Tibial nerve (tissue), 4 donors: Measurements from ENCODE around the gene C1orf50. TPM values are rescaled to one million over a fixed set of nuclear protein-coding genes. Genes with fewer than 3 reads are reported as not detected.

Experiments used
- DNase-seq, 2 donors: peaks; one replicate each; pipeline ENCODE4 v3.0.0-alpha.2; 2019; ENCODE audit warnings: low spot score in 2 of 2
- H3K27ac ChIP-seq, 4 donors: fragments of 200-600 bp; sonication (generic) in 3 of 4; one replicate each; pipeline ENCODE4 v1.5.1; 2017 to 2019; ENCODE audit warnings: mild to moderate bottlenecking in 1 of 4
- H3K27me3 ChIP-seq, 2 donors: fragments of 200-600 bp; sonication (generic) in 1 of 2; one replicate each; pipeline versions ENCODE4 v1.5.1 to v1.6.0; 2017 to 2019
- H3K36me3 ChIP-seq, 3 donors: fragments of 200-600 bp; sonication (generic); one replicate each; pipeline ENCODE4 v1.5.1; 2018 to 2019
- H3K4me1 ChIP-seq, 4 donors: fragments of 200-600 bp; sonication (generic) in 3 of 4; one replicate each; pipeline ENCODE4 v1.5.1; 2017 to 2019
- H3K4me3 ChIP-seq, 4 donors: fragments of 200-600 bp; sonication (generic) in 3 of 4; one replicate each; pipeline ENCODE4 v1.5.1; 2017 to 2019; ENCODE audit warnings: mild to moderate bottlenecking in 1 of 4, moderate library complexity in 1 of 4
- H3K9me3 ChIP-seq, 4 donors: fragments of 200-600 bp; sonication (generic) in 3 of 4; one replicate each; pipeline ENCODE4 v1.5.1; 2017 to 2019
- EP300 ChIP-seq, 2 donors: sonication (generic); formaldehyde crosslinking; IDR thresholded peaks; one replicate each; pipeline ENCODE4 v1.6.1; 2017; ENCODE audit warnings: antibody characterized with exemption in 2 of 2, mild to moderate bottlenecking in 1 of 2
- POLR2A ChIP-seq, 2 donors: fragments of 450-650 bp; IDR thresholded peaks; one replicate each; pipeline ENCODE4 v1.6.1; 2017; ENCODE audit warnings: antibody characterized with exemption in 2 of 2, mild to moderate bottlenecking in 2 of 2, moderate library complexity in 2 of 2
- WGBS, 2 donors: methylation state at CpG; one replicate each; pipeline ENCODE4 v1.1.5; 2018; 5-methylcytosine and 5-hydroxymethylcytosine counted together
- total RNA-seq, 4 donors: library from RNA; depleted of rRNA; stranded (reverse); fragments of >200 nt; gene quantifications; one replicate each; pipeline ENCODE4 v1.1.0, GENCODE V29; 2016
- TF ChIP-seq, protein P1 (sequence below), 5 experiments: fragments of 200-600 bp in 3 of 5; fragments of 450-650 bp in 2 of 5; sonication (generic) in 3 of 5; IDR thresholded peaks; one replicate each; pipeline ENCODE4 v1.5.1; 2016 to 2019; ENCODE audit warnings: antibody characterized with exemption in 5 of 5, mild to moderate bottlenecking in 3 of 5, moderate library complexity in 2 of 5

The C1orf50 gene
- total RNA-seq, 4 donors from 2014 or later = 3.0 to 8.4 (median 3.5) TPM

DNA sequence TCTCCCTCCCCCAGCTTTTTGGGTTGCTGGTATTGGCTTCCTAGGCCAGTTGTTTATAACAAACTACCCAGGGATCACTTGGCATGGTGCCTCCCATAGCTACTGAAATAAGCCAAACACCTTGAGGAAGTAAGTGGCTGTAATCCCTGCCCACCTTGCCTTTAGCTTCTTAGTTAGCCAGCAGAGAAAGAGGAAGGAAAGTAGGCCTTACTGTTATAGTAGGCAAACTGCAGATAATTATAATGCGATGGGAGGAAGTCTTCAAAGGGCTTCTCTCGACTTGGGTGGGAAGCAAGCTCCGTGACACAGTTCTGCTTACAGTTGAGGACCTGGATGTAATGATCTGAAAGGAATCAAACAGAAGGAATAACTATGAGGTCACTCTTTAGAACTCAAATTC lies 8.4 kb upstream of the C1orf50 start:
- no peak overlapping the region for H3K4me3 ChIP-seq
- H3K9me3 ChIP-seq = no peaks in the 10 kb centered on the region
- peak overlapping the region in 1 of 4 donors; percentile 11 for H3K27ac ChIP-seq
- no peak for DNase-seq
- WGBS, 2 donors = 60 to 66% methylated on average over 3 of the region's 3 CpGs
- peaks cover 5 to 85% (median 25%) of the 10 kb centered on the region in 3 donors for H3K36me3 ChIP-seq
- peaks cover 0 to 37% (median 4%) of the 10 kb centered on the region in 4 donors for H3K4me1 ChIP-seq
- TF ChIP-seq POLR2A (IDR thresholded peaks at IDR 0.05) (no peak), EP300 (IDR thresholded peaks at IDR 0.05) (no peak)
- TF ChIP-seq, protein P1, sequence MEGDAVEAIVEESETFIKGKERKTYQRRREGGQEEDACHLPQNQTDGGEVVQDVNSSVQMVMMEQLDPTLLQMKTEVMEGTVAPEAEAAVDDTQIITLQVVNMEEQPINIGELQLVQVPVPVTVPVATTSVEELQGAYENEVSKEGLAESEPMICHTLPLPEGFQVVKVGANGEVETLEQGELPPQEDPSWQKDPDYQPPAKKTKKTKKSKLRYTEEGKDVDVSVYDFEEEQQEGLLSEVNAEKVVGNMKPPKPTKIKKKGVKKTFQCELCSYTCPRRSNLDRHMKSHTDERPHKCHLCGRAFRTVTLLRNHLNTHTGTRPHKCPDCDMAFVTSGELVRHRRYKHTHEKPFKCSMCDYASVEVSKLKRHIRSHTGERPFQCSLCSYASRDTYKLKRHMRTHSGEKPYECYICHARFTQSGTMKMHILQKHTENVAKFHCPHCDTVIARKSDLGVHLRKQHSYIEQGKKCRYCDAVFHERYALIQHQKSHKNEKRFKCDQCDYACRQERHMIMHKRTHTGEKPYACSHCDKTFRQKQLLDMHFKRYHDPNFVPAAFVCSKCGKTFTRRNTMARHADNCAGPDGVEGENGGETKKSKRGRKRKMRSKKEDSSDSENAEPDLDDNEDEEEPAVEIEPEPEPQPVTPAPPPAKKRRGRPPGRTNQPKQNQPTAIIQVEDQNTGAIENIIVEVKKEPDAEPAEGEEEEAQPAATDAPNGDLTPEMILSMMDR (IDR thresholded peaks at IDR 0.05) = no peak
- H3K27me3 ChIP-seq = no peaks in the 10 kb centered on the region

DNA sequence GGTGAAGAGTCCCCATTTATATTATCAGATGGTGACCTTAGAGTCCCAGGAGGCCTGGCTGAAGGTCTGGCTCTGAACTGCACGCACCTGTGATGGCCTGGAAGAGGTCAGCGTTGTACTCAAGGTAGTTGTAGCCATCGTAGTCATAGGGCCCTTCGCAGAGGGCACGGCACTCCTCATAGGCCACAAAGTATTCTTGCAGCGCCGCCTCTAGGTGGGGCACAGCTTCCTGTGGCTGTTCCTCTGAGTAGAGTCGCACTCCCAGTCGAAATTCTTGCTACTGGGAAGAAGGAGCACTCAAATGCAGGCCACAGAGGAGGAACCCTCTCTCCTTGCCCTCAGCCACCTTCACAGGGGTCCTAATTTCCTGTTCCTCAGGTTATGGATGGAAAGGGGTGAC lies 7.9 kb upstream of the C1orf50 start:
- H3K36me3 ChIP-seq = peaks cover 4 to 80% (median 23%) of the 10 kb centered on the region in 3 donors

DNA sequence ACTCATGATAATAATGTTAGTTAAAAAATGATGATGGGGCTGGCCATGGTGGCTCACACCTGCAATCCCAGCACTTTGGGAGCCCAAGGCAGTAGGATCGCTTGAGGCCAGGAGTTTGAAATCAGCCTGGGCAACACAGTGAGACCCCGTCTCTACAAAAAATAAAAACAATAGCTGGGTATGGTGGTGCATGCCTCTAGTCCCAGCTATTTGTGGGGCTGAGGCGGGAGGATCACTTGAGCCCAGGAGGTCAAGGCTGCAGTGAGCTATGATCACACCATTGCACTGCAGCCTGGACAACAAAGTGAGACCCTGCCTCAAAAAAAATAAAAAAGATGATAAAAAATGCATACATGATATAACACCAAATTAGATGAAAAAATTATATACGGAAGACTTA lies 5.5 kb upstream of the C1orf50 start:
- H3K36me3 ChIP-seq = peaks cover 0 to 56% (median 12%) of the 10 kb centered on the region in 3 donors
- H3K27ac ChIP-seq = no peak overlapping the region
- peaks cover 0 to 53% (median 20%) of the 10 kb centered on the region in 4 donors for H3K4me1 ChIP-seq
- no peak for DNase-seq
- TF ChIP-seq, protein P1 (IDR thresholded peaks at IDR 0.05) = no peak
- TF ChIP-seq POLR2A (IDR thresholded peaks at IDR 0.05) (no peak), EP300 (IDR thresholded peaks at IDR 0.05) (no peak)
- no peaks in the 10 kb centered on the region for H3K9me3 ChIP-seq
- WGBS, 2 donors = 95 to 96% methylated on average over 4 of the region's 4 CpGs
- H3K4me3 ChIP-seq = no peak overlapping the region
- no peaks in the 10 kb centered on the region for H3K27me3 ChIP-seq

More for the DNA sequence above, 7.9 kb upstream of the C1orf50 start:
- Histone ChIP-seq H3K4me3 (no peak overlapping the region), H3K27ac (peak overlapping the region in 2 of 4 donors; percentile 11), H3K9me3 (no peaks in the 10 kb centered on the region), H3K27me3 (no peaks in the 10 kb centered on the region), H3K4me1 (peaks cover 0 to 42% (median 6%) of the 10 kb centered on the region in 4 donors)
- DNase-seq = no peak
- 60 to 71% methylated on average over 8 to 9 of the region's 9 CpGs for WGBS, 2 donors
- TF ChIP-seq POLR2A (IDR thresholded peaks at IDR 0.05) (no peak), EP300 (IDR thresholded peaks at IDR 0.05) (no peak)
- TF ChIP-seq, protein P1 (IDR thresholded peaks at IDR 0.05) = no peak

DNA sequence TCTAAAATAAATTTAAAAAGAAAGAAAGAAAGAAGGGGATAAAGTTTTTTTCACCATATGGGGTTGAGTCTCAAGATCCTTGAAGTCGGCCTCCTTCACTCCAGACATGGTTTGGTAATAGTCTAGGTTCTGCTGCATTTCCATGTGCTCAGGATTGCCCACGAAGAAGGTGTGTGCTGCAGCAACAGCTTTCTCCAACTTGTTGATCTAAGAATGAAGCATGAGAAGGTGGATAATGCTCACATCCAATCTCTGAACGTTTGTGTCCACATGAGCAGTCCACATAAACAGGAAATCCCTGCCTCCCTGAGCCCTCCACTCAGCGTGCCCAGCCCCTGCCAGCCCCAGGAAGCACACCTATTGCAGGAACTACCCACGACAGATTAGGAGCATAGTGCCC lies 4.8 kb upstream of the C1orf50 start:
- DNase-seq = no peak
- 50 to 51% methylated on average over 5 of the region's 5 CpGs for WGBS, 2 donors
- Histone ChIP-seq H3K36me3 (peaks cover 0 to 49% (median 12%) of the 10 kb centered on the region in 3 donors), H3K9me3 (no peaks in the 10 kb centered on the region), H3K27ac (peak overlapping the region in 2 of 4 donors; percentile 38 to 60), H3K4me3 (no peak overlapping the region), H3K4me1 (peaks cover 0 to 48% (median 20%) of the 10 kb centered on the region in 4 donors), H3K27me3 (no peaks in the 10 kb centered on the region)
- TF ChIP-seq, protein P1 (IDR thresholded peaks at IDR 0.05) = no peak
- TF ChIP-seq POLR2A (IDR thresholded peaks at IDR 0.05) (no peak), EP300 (IDR thresholded peaks at IDR 0.05) (no peak)

DNA sequence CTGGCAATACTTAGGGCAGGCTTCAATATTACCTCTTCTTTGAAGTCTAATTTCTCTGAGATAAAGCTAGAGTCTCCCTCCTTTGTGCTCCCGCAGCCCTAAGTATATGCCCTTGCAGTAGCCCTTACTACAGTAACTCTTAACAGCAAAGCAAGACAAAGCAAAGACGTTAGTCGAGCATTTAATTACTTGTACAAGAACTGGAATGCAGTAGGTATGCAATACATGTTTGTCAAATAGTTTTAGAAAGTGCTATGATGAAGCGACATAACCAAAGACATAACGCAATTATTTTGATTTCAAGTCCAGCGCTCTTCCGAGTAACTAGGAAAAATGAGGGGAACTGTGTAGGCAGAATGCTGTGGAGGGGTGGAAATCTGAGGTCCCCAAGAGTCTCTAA lies 1.8 kb upstream of the C1orf50 start:
- WGBS, 2 donors = 12 to 15% methylated on average over 7 of the region's 7 CpGs
- no peak for DNase-seq
- Histone ChIP-seq H3K9me3 (no peaks in the 10 kb centered on the region), H3K4me1 (peaks cover 0 to 65% (median 28%) of the 10 kb centered on the region in 4 donors), H3K27ac (peak overlapping the region; percentile 66 to 92 (median 92)), H3K4me3 (peak overlapping the region; percentile 75 to 94 (median 84)), H3K27me3 (no peaks in the 10 kb centered on the region), H3K36me3 (peaks cover 0 to 19% (median 0%) of the 10 kb centered on the region in 3 donors)
- TF ChIP-seq POLR2A (IDR thresholded peaks at IDR 0.05) (no peak), EP300 (IDR thresholded peaks at IDR 0.05) (no peak)
- TF ChIP-seq, protein P1 (IDR thresholded peaks at IDR 0.05) = no peak
